ENCODE data around the gene GJA3. TPM values are rescaled to one million over a fixed set of nuclear protein-coding genes. Genes with fewer than 3 reads are reported as not detected.

GJA3 gene
- total and polyA plus RNA-seq, 12 donors = 4.0 to 30.1 (median 18.3) TPM

DNA sequence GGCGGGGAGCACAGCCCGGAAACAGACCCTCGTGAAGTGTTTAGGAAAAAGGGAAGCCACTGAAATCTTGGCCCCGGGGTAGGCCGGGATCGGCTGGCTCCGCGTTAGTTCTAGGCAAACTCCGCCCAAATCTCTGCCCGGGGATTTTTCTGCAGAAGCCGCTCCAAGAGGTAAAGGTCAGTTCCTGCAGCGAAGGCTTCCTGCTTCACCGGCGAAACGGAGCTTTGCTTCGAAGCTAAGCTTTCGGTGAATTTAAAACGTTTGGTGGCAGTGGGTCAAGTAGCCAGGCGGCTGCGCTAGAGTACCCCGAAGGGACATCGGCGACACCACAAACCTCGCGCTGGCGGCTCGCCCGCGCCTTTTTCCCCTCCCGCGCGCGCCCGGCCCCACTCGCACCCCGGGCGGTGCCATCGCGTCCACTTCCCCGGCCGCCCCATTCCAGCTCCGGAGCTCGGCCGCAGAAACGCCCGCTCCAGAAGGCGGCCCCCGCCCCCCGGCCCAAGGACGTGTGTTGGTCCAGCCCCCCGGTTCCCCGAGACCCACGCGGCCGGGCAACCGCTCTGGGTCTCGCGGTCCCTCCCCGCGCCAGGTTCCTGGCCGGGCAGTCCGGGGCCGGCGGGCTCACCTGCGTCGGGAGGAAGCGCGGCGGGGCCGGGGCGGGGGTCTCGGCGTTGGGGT, 31.4 kb upstream of the GJA3 start:
- no peak overlapping the region for H3K27ac ChIP-seq
- DNase-seq = peak in 1 of 2 donors; percentile 23
- no peaks in the 10 kb centered on the region for H3K36me3 ChIP-seq
- 1 to 2% methylated on average over 64 to 73 of the region's 73 CpGs for WGBS, 2 donors
- peaks cover 17 to 73% (median 57%) of the 10 kb centered on the region in 7 donors for H3K27me3 ChIP-seq
- TF ChIP-seq, protein P1, sequence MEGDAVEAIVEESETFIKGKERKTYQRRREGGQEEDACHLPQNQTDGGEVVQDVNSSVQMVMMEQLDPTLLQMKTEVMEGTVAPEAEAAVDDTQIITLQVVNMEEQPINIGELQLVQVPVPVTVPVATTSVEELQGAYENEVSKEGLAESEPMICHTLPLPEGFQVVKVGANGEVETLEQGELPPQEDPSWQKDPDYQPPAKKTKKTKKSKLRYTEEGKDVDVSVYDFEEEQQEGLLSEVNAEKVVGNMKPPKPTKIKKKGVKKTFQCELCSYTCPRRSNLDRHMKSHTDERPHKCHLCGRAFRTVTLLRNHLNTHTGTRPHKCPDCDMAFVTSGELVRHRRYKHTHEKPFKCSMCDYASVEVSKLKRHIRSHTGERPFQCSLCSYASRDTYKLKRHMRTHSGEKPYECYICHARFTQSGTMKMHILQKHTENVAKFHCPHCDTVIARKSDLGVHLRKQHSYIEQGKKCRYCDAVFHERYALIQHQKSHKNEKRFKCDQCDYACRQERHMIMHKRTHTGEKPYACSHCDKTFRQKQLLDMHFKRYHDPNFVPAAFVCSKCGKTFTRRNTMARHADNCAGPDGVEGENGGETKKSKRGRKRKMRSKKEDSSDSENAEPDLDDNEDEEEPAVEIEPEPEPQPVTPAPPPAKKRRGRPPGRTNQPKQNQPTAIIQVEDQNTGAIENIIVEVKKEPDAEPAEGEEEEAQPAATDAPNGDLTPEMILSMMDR (IDR thresholded peaks at IDR 0.05) = no peak
- peak overlapping the region; percentile 31 to 72 (median 62) for H3K4me3 ChIP-seq
- H3K4me1 ChIP-seq = peaks cover 3 to 39% (median 23%) of the 10 kb centered on the region in 9 donors
- H3K9me3 ChIP-seq = no peaks in the 10 kb centered on the region
- intact Hi-C loops (cut with DNase I) = loop anchor here in 3 of 10 donors (10.0 kb wide), 2 partner anchors 303 to 733 kb away; no protein-coding TSS in a partner anchor
- ATAC-seq = peak in 5 of 8 donors; percentile 22 to 46 (median 41)

DNA sequence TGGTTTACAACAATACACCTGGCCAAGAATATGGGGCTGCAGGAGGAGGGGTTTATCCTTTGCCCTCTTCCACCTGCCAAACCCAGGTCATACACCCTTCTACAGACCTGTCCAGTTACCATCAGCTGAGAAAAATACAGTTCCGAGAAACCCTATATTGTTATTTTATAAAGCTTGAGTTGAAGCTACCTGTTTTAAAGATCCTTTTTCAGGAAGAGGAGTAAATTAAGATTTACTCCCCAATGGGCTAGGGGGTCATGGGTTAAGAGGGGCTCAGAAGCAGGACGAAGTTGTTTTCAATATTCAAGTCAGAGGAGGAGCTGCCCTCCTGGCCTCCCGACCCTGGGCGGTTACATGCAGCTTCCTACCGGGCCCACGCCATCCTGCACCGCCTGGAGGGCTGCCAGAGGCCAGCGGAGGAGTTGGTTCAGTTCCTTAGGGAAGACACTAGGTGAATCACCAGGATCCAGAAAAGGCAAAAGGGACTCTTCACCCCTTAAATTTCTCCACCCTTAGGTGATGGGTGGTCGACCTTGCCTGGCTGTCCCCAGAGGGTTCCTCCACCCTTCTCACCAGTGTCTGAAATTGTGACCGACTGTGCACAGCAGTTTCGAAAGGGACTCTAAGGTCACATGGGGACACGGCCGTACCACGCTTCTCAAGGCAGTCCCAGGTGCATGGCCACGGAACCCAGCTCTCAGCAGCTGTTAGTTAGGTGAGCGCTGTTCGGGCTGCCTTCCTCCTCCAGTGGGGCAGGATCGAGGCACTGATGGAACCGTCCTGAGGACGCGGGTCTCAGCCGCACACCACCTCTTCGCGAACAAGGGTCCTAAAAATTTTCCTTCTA, 30.7 kb upstream of the GJA3 start:
- ATAC-seq (peak in 5 of 8 donors; percentile 19 to 40 (median 31)), DNase-seq (no peak)
- Histone ChIP-seq H3K36me3 (no peaks in the 10 kb centered on the region), H3K27me3 (peaks cover 17 to 72% (median 53%) of the 10 kb centered on the region in 7 donors), H3K4me1 (peaks cover 3 to 39% (median 23%) of the 10 kb centered on the region in 9 donors), H3K9me3 (no peaks in the 10 kb centered on the region), H3K4me3 (peak overlapping the region; percentile 31 to 72 (median 62)), H3K27ac (no peak overlapping the region)
- TF ChIP-seq, protein P1 (IDR thresholded peaks at IDR 0.05) = no peak
- intact Hi-C loops (cut with DNase I) = loop anchor here in 3 of 10 donors (10.0 kb wide), 2 partner anchors 303 to 733 kb away; no protein-coding TSS in a partner anchor
- 41 to 54% methylated on average over 24 of the region's 24 CpGs for WGBS, 2 donors

DNA sequence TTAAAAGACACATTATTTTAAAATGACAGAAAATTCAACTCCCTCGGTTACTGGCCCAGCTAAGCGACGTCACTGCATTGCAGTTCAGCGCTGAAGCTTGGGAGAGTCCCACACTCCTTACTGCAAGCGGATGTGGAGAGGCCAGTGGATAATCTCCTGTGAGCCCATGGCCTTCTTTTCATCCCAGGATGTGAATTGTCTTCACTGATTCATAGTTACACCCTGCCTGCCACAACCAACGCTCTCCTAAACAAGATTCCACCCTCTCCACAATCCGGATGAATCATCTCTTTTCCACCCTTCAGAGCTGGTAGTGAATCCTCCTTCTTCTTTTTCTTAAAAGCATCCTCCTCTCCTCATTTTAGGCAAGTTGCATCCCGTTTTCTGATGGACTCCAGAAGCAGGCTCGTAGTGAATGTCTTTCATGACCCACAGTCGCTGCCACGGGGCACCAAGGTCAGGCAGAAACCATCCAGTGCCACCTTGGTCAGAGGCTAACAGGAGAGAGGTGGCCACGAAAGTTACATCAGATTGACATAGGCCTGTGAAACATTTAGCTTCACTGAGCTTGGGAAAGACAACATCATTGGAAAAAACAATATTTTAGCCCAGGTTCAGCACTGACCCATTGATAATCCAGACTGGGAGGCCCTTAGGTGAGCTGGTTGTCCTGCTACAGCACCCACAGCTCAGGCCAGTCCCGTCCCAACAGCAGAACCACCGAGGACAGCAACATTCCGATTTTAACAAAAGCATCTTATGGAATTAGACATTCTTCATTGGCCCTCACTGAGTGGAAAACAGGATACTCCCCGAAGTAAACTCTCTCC, 29.8 kb upstream of the GJA3 start:
- ATAC-seq (no peak), DNase-seq (no peak)
- H3K9me3 ChIP-seq = no peaks in the 10 kb centered on the region
- H3K27me3 ChIP-seq = peaks cover 17 to 66% (median 47%) of the 10 kb centered on the region in 7 donors
- TF ChIP-seq, protein P1 (IDR thresholded peaks at IDR 0.05) = no peak
- intact Hi-C loops (cut with DNase I) = loop anchor here in 3 of 10 donors (10.0 kb wide), 2 partner anchors 304 to 734 kb away; no protein-coding TSS in a partner anchor
- 86 to 89% methylated on average over 16 of the region's 16 CpGs for whole genome bisulfite sequencing, 2 donors
- H3K27ac ChIP-seq = no peak overlapping the region
- H3K4me3 ChIP-seq = no peak overlapping the region
- no peaks in the 10 kb centered on the region for H3K36me3 ChIP-seq
- H3K4me1 ChIP-seq = peaks cover 3 to 39% (median 23%) of the 10 kb centered on the region in 9 donors
